AG04450 (cell line): ENCODE measurements around the gene SRGAP3. TPM values are rescaled to one million over a fixed set of nuclear protein-coding genes. Genes with fewer than 3 reads are reported as not detected.

ENCODE experiments used
- CTCF ChIA-PET: fragments of 300-600, 350-600 bp; formaldehyde crosslinking; extraction: SDS; loops from one replicate; lab custom pipeline; 2022; ENCODE audit warnings: antibody characterized with exemption, inconsistent platforms; lab: Charles Lee
- POLR2A ChIA-PET: fragments of 350-600 bp; formaldehyde crosslinking; extraction: SDS; loops from one replicate; lab custom pipeline; 2021; ENCODE audit warnings: antibody characterized with exemption, inconsistent platforms; lab: Yijun Ruan, JAX
- DNase-seq: peaks from one replicate; pipeline ENCODE4 v3.0.0-alpha.2; 2011; ENCODE audit warnings: low read depth, low spot score
- H3K27ac ChIP-seq: one replicate; pipeline ENCODE4 v1.5.1; 2012; ENCODE audit warnings: low read depth, low read length, control low read depth
- H3K27me3 ChIP-seq: one replicate; pipeline ENCODE4 v1.6.0; 2012; ENCODE audit warnings: low read length; ENCODE audit not compliant: control insufficient read depth, insufficient read depth
- H3K4me3 ChIP-seq: 2 replicates; pipeline ENCODE4 v1.5.1; 2011; ENCODE audit warnings: mild to moderate bottlenecking, low read depth, low read length, control low read depth
- H3K9me3 ChIP-seq: 2 replicates; pipeline ENCODE4 v1.5.1; 2012; ENCODE audit warnings: low read length; ENCODE audit not compliant: control insufficient read depth, insufficient read depth
- CTCF ChIP-seq: IDR thresholded peaks from 2 replicates; pipeline ENCODE4 v1.5.1; 2011; ENCODE audit warnings: low read depth, low read length, control low read depth, inconsistent platforms
- polyA plus RNA-seq: library from polyadenylated mRNA; depleted of rRNA; stranded (reverse); fragments of >200 nt; gene quantifications from 2 replicates; pipeline ENCODE4 v1.2.3, GENCODE V29; 2011

The SRGAP3 gene
- polyA plus RNA-seq, 1 experiment, result 0.61 TPM

GRCh38 chr3:9101286-9101685 is 148.2 kb downstream of the SRGAP3 start:
- ChIA-PET POLR2A (no interaction called here), CTCF (no interaction called here)
- no peak overlapping the region for H3K27ac ChIP-seq
- no peak for TF ChIP-seq CTCF
- peaks cover 12% of the 10 kb centered on the region for H3K27me3 ChIP-seq
- H3K9me3 ChIP-seq, result no peaks in the 10 kb centered on the region
- DNase-seq, result no peak
- no peak overlapping the region for H3K4me3 ChIP-seq

GRCh38 chr3:9100513-9100894 is 148.9 kb downstream of the SRGAP3 start:
- H3K27me3 ChIP-seq, result peaks cover 13% of the 10 kb centered on the region
- no peak overlapping the region for H3K27ac ChIP-seq
- no peak for TF ChIP-seq CTCF
- DNase-seq, result no peak
- CTCF ChIA-PET, result no interaction called here
- no peaks in the 10 kb centered on the region for H3K9me3 ChIP-seq
- POLR2A ChIA-PET, result no interaction called here
- no peak overlapping the region for H3K4me3 ChIP-seq

- Histone ChIP-seq H3K27me3 (peaks cover 15% of the 10 kb centered on the region), H3K27ac (no peak overlapping the region), H3K9me3 (no peaks in the 10 kb centered on the region), H3K4me3 (no peak overlapping the region)
- CTCF ChIA-PET, result no interaction called here
- DNase-seq, result no peak
- no peak for TF ChIP-seq CTCF
- POLR2A ChIA-PET, result no interaction called here
Measured at GRCh38 chr3:9099702-9100512, 149.5 kb downstream of the SRGAP3 start.

- ChIA-PET POLR2A (no interaction called here), CTCF (no interaction called here)
- Histone ChIP-seq H3K4me3 (no peak overlapping the region), H3K9me3 (no peaks in the 10 kb centered on the region), H3K27ac (no peak overlapping the region), H3K27me3 (peaks cover 15% of the 10 kb centered on the region)
- no peak for TF ChIP-seq CTCF
- no peak for DNase-seq
Measured at GRCh38 chr3:9098716-9099675, 150.4 kb downstream of the SRGAP3 start.

- H3K9me3 ChIP-seq, result no peaks in the 10 kb centered on the region
- ChIA-PET CTCF (no interaction called here), POLR2A (no interaction called here)
- no peak overlapping the region for H3K27ac ChIP-seq
- H3K4me3 ChIP-seq, result no peak overlapping the region
- TF ChIP-seq CTCF, result no peak
- H3K27me3 ChIP-seq, result peaks cover 11% of the 10 kb centered on the region
- DNase-seq, result no peak
Measured at GRCh38 chr3:9097495-9097894, 152.0 kb downstream of the SRGAP3 start.
